ENCODE results near the gene NOSIP.

Gene NOSIP

GRCh38 chr19:49518033-49518432 is 62.3 kb downstream of the NOSIP start:
- in situ Hi-C loops (cut with HindIII; ENCODE audit: low sequenced_read_pairs), result loop anchor here (10.0 kb wide), 1 partner anchor 47 kb away; no protein-coding TSS in a partner anchor

- in situ Hi-C loops (cut with HindIII; ENCODE audit: low sequenced_read_pairs), result loop anchor here (10.0 kb wide), 1 partner anchor 49 kb away; no protein-coding TSS in a partner anchor
Measured at GRCh38 chr19:49515767-49516166, 64.6 kb downstream of the NOSIP start.

- in situ Hi-C loops (cut with HindIII; ENCODE audit: low sequenced_read_pairs), result loop anchor here (10.0 kb wide), 1 partner anchor 51 kb away; no protein-coding TSS in a partner anchor
Measured at GRCh38 chr19:49514151-49514550, 66.2 kb downstream of the NOSIP start.

GRCh38 chr19:49513746-49514118 is 66.6 kb downstream of the NOSIP start:
- in situ Hi-C loops (cut with HindIII; ENCODE audit: low sequenced_read_pairs), result loop anchor here (10.0 kb wide), 1 partner anchor 51 kb away; no protein-coding TSS in a partner anchor

- in situ Hi-C loops (cut with HindIII; ENCODE audit: low sequenced_read_pairs), result loop anchor here (10.0 kb wide), 1 partner anchor 52 kb away; no protein-coding TSS in a partner anchor
Measured at GRCh38 chr19:49512970-49513745, 67.2 kb downstream of the NOSIP start.

GRCh38 chr19:49507803-49508494 is 72.4 kb downstream of the NOSIP start:
- in situ Hi-C loops (cut with HindIII; ENCODE audit: low sequenced_read_pairs), result no loop called here

GRCh38 chr19:49506575-49507105 is 73.7 kb downstream of the NOSIP start:
- in situ Hi-C loops (cut with HindIII; ENCODE audit: low sequenced_read_pairs), result no loop called here
